PC-3 (cell line): ENCODE data around the gene MOB2. TPM values are rescaled to one million over a fixed set of nuclear protein-coding genes. Genes with fewer than 3 reads are reported as not detected.
"Not testable (repeated sequence)": the region's sequence is repeated elsewhere in the genome, so short reads cannot be mapped to it uniquely, and the experiment has no call there.

ENCODE experiments used
- ATAC-seq: fragments of 200-7000 bp; cut with Tn5 transposase; 2 replicates; pipeline ENCODE4 v1.9.1; 2020; ENCODE audit warnings: mild to moderate bottlenecking, moderate library complexity
- BruUV-seq: library from RNA; stranded (reverse); fragments of 400-500 nt; replicated peaks from 2 replicates; lab custom pipeline; 2021; lab: Mats Ljungman, UMichigan
- CTCF ChIA-PET: fragments of 300-600 bp; sonication (Branson Sonifier 250); formaldehyde crosslinking; loops from one replicate; lab custom pipeline; 2022; ENCODE audit warnings: antibody characterized with exemption; lab: Charles Lee
- POLR2A ChIA-PET: fragments of 300-600 bp; sonication (Branson Sonifier 250); formaldehyde crosslinking; loops from one replicate; lab custom pipeline; 2022; ENCODE audit warnings: antibody characterized with exemption; ENCODE audit not compliant: unreplicated experiment; lab: Charles Lee
- DNase-seq: peaks from one replicate; pipeline ENCODE4 v3.0.0-alpha.2; 2015
- H2AFZ ChIP-seq: fragments of 300-600 bp; sonication (generic); 2 replicates; pipeline ENCODE4 v1.6.0; 2016; ENCODE audit warnings: antibody characterized with exemption, low read length
- H3F3A ChIP-seq: fragments of 300-600 bp; sonication (generic); one replicate; pipeline ENCODE4 v1.6.0; 2017; ENCODE audit warnings: antibody characterized with exemption, low read length, control low read depth, mild to moderate bottlenecking; ENCODE audit not compliant: unreplicated experiment
- H3K27ac ChIP-seq: fragments of 300-600 bp; sonication (generic); 2 replicates; pipeline ENCODE4 v1.5.1; 2016; ENCODE audit warnings: mild to moderate bottlenecking, low read length
- H3K27me3 ChIP-seq: fragments of 300-600 bp; sonication (generic); 2 replicates; pipeline ENCODE4 v1.6.1; 2016; ENCODE audit warnings: low read length, mixed read lengths
- H3K36me3 ChIP-seq: fragments of 300-600 bp; sonication (generic); 2 replicates; pipeline ENCODE4 v1.6.1; 2016; ENCODE audit warnings: low read depth, mixed run types, low read length, mixed read lengths
- H3K4me1 ChIP-seq: fragments of 300-600 bp; sonication (generic); 2 replicates; pipeline ENCODE4 v1.5.1; 2016; ENCODE audit warnings: low read length; ENCODE audit not compliant: insufficient read depth
- H3K4me2 ChIP-seq: fragments of 300-600 bp; sonication (generic); 2 replicates; pipeline ENCODE4 v1.6.0; 2016; ENCODE audit warnings: low read length
- H3K4me3 ChIP-seq: fragments of 300-600 bp; sonication (generic); 2 replicates; pipeline ENCODE4 v1.5.1; 2016; ENCODE audit warnings: mild to moderate bottlenecking, low read length, mixed read lengths
- H3K79me2 ChIP-seq: fragments of 300-600 bp; sonication (generic); 2 replicates; pipeline ENCODE4 v1.6.1; 2017; ENCODE audit warnings: low read length, mixed read lengths
- H3K9ac ChIP-seq: fragments of 300-600 bp; sonication (generic); 2 replicates; pipeline ENCODE4 v1.6.0; 2016; ENCODE audit warnings: mild to moderate bottlenecking, low read length
- H3K9me2 ChIP-seq: fragments of 300-600 bp; sonication (generic); replicated peaks from 2 replicates; pipeline ENCODE4 v1.6.1; 2016; ENCODE audit warnings: mixed run types, low read length, mixed read lengths
- H3K9me3 ChIP-seq: fragments of 300-600 bp; sonication (generic); 2 replicates; pipeline ENCODE4 v1.6.1; 2016; ENCODE audit warnings: low read length, mixed read lengths
- H4K20me1 ChIP-seq: fragments of 300-600 bp; sonication (generic); 2 replicates; pipeline ENCODE4 v1.6.1; 2016; ENCODE audit warnings: low read length, mixed read lengths
- CTCF ChIP-seq: fragments of 300-600 bp; sonication (generic); conservative IDR thresholded peaks from 2 replicates; pipeline ENCODE4 v1.5.1; 2017; ENCODE audit warnings: antibody characterized with exemption, low read depth, mild to moderate bottlenecking, low read length
- EZH2 ChIP-seq: fragments of 300-600 bp; sonication (generic); IDR thresholded peaks from one replicate; pipeline ENCODE4 v1.6.1; 2017; ENCODE audit warnings: antibody characterized with exemption, mild to moderate bottlenecking, low read length; ENCODE audit not compliant: unreplicated experiment
- EZH2phosphoT487 ChIP-seq: fragments of 300-600 bp; sonication (generic); IDR thresholded peaks from 2 replicates; pipeline ENCODE4 v1.6.1; 2018; ENCODE audit warnings: mild to moderate bottlenecking, antibody characterized with exemption, low read length, borderline replicate concordance
- intact Hi-C: fragments of 100-400 bp; cut with micrococcal nuclease; formaldehyde crosslinking; loops from 2 replicates; pipeline ENCODE4 v1.9.0; 2023
- total RNA-seq: library from RNA; depleted of rRNA; stranded (reverse); fragments of >200 nt; gene quantifications from 2 replicates; pipeline ENCODE4 v1.2.3, GENCODE V29; 2014

Gene MOB2
- total RNA-seq, 1 experiment from 2014 or later = 31.0 TPM

GRCh38 chr11:1425439-1425838, 61.1 kb downstream of the MOB2 start:
- BruUV-seq = no TSS peak
- POLR2A ChIA-PET = no interaction called here
- H3F3A ChIP-seq = no peaks in the 10 kb centered on the region

GRCh38 chr11:1425006-1425405, 61.6 kb downstream of the MOB2 start:
- no peak overlapping the region for H3K27ac ChIP-seq
- TF ChIP-seq CTCF (no peak), EZH2 (no peak), EZH2phosphoT487 (no peak)
- CTCF ChIA-PET = no interaction called here
- intact Hi-C loops = no loop called here
- H3K4me3 ChIP-seq = no peak overlapping the region
- BruUV-seq = no TSS peak
- no peaks in the 10 kb centered on the region for H3K27me3 ChIP-seq
- H2AFZ ChIP-seq = no peak overlapping the region
- DNase-seq (no peak), ATAC-seq (no peak)
- H3F3A ChIP-seq = no peaks in the 10 kb centered on the region
- no peaks in the 10 kb centered on the region for H3K9me2 ChIP-seq
- POLR2A ChIA-PET = no interaction called here
- H4K20me1 ChIP-seq = no peaks in the 10 kb centered on the region
- no peaks in the 10 kb centered on the region for H3K79me2 ChIP-seq
- H3K4me1 ChIP-seq = no peaks in the 10 kb centered on the region
- H3K36me3 ChIP-seq = no peaks in the 10 kb centered on the region
- H3K9me3 ChIP-seq = no peaks in the 10 kb centered on the region
- H3K4me2 ChIP-seq = no peak overlapping the region
- no peak overlapping the region for H3K9ac ChIP-seq

More at GRCh38 chr11:1425439-1425838, 61.1 kb downstream of the MOB2 start:
- TF ChIP-seq EZH2phosphoT487 (no peak), CTCF (no peak), EZH2 (no peak)
- H4K20me1 ChIP-seq = no peaks in the 10 kb centered on the region
- no peak overlapping the region for H3K4me3 ChIP-seq
- no peak overlapping the region for H2AFZ ChIP-seq
- no peaks in the 10 kb centered on the region for H3K27me3 ChIP-seq
- no peaks in the 10 kb centered on the region for H3K4me1 ChIP-seq
- H3K4me2 ChIP-seq = no peak overlapping the region
- no peaks in the 10 kb centered on the region for H3K79me2 ChIP-seq
- CTCF ChIA-PET = no interaction called here
- DNase-seq = no peak
- H3K36me3 ChIP-seq = no peaks in the 10 kb centered on the region
- no peaks in the 10 kb centered on the region for H3K9me3 ChIP-seq
- no peak for ATAC-seq
- H3K9me2 ChIP-seq = no peaks in the 10 kb centered on the region
- intact Hi-C loops = no loop called here
- no peak overlapping the region for H3K27ac ChIP-seq
- no peak overlapping the region for H3K9ac ChIP-seq

- CTCF ChIA-PET, H4K20me1 ChIP-seq, ATAC-seq, H3K4me3 ChIP-seq, H2AFZ ChIP-seq, H3K27me3 ChIP-seq, H3K27ac ChIP-seq, POLR2A ChIA-PET, H3K9me2 ChIP-seq, intact Hi-C loops, H3F3A ChIP-seq, H3K9ac ChIP-seq, H3K4me2 ChIP-seq, H3K4me1 ChIP-seq, BruUV-seq, DNase-seq, H3K9me3 ChIP-seq, H3K36me3 ChIP-seq, H3K79me2 ChIP-seq: not testable (repeated sequence)
These were observed 63.2 kb downstream of the MOB2 start for GRCh38 chr11:1423406-1423805.
